Stomach (tissue), 9 donors: Measurements from ENCODE around the gene TTC9. TPM values are rescaled to one million over a fixed set of nuclear protein-coding genes. Genes with fewer than 3 reads are reported as not detected.

ENCODE experiments used
- DNase-seq, 2 donors: peaks; one replicate each; pipeline versions ENCODE4 v3.0.0 to v3.0.0-alpha.2; 2013 to 2019
- H3K27ac ChIP-seq, 5 donors: fragments of 200-600 bp in 4 of 5; sonication (generic) in 4 of 5; one replicate each; pipeline ENCODE4 v1.5.1; 2013 to 2019; ENCODE audit warnings: mild to moderate bottlenecking in 1 of 5, moderate library complexity in 1 of 5
- H3K27me3 ChIP-seq, 3 donors: fragments of 200-600 bp; sonication (generic); one replicate each; pipeline ENCODE4 v1.5.1; 2017 to 2019; ENCODE audit warnings: mixed run types in 1 of 3
- H3K36me3 ChIP-seq, 4 donors: fragments of 200-600 bp; sonication (generic); 1 replicate in 3 of 4; 2 replicates in 1 of 4; pipeline ENCODE4 v1.5.1; 2016 to 2019
- H3K4me1 ChIP-seq, 4 donors: fragments of 200-600 bp; sonication (generic); one replicate each; pipeline ENCODE4 v1.5.1; 2016 to 2019
- H3K4me3 ChIP-seq, 4 donors: fragments of 200-600 bp; sonication (generic) in 3 of 4; one replicate each; pipeline ENCODE4 v1.5.1; 2016 to 2019; ENCODE audit warnings: mild to moderate bottlenecking in 1 of 4
- H3K9me3 ChIP-seq, 4 donors: fragments of 200-600 bp; sonication (generic); one replicate each; pipeline ENCODE4 v1.5.1; 2016 to 2019
- CTCF ChIP-seq, 7 experiments: fragments of 450-650 bp in 4 of 7; fragments of 200-600 bp in 3 of 7; sonication (generic) in 3 of 7; IDR thresholded peaks; one replicate each; pipeline ENCODE4 v1.5.1; 2016 to 2019; ENCODE audit warnings: antibody characterized with exemption in 7 of 7, control low read depth in 2 of 7, mild to moderate bottlenecking in 1 of 7
- EP300 ChIP-seq: sonication (generic); formaldehyde crosslinking; IDR thresholded peaks from one replicate; pipeline ENCODE4 v1.6.1; 2017; ENCODE audit warnings: antibody characterized with exemption
- POLR2A ChIP-seq, 4 donors: fragments of 450-650 bp; IDR thresholded peaks; one replicate each; pipeline ENCODE4 v1.6.1; 2016; ENCODE audit warnings: antibody characterized with exemption in 4 of 4, control low read depth in 2 of 4, mild to moderate bottlenecking in 1 of 4, moderate library complexity in 1 of 4
- POLR2AphosphoS5 ChIP-seq, 3 donors: sonication (generic); formaldehyde crosslinking; IDR thresholded peaks; one replicate each; pipeline ENCODE4 v1.6.1; 2016; ENCODE audit warnings: antibody characterized with exemption in 3 of 3
- WGBS, 5 donors: extraction: QIAGEN DNeasy Blood & Tissue Kit in 3 of 5; methylation state at CpG; one replicate each; pipeline versions ENCODE4 v1.1.5 to v1.1.7; 2013 to 2018; 5-methylcytosine and 5-hydroxymethylcytosine counted together
- intact Hi-C: fragments of 100-400 bp; cut with DNase I; formaldehyde crosslinking; loops from one replicate; pipeline ENCODE4 v1.15.1; 2023; ENCODE audit warnings: low total_unique reads
- polyA plus RNA-seq, 3 donors: library from polyadenylated mRNA; stranded (reverse); fragments of 200-250 nt; gene quantifications; one replicate each; pipeline ENCODE4 v1.2.3, GENCODE V29; 2013
- total RNA-seq, 5 donors: library from RNA; depleted of rRNA; stranded (reverse); fragments of >200 nt; gene quantifications; one replicate each; pipeline versions ENCODE4 v1.1.0 to v1.2.3, GENCODE V29; 2014 to 2016
- donor health status: healthy with polysubstance abuse.
- donor health status: Bipolar disorder and iron deficiency.
- donor health status: healthy.

Gene TTC9
- total and polyA plus RNA-seq, 8 donors, result 1.8 to 7.3 (median 4.7) TPM; not detected in 2

- Histone ChIP-seq H3K27ac (no peak overlapping the region), H3K27me3 (no peaks in the 10 kb centered on the region), H3K36me3 (peaks cover 0 to under 1% (median 0%) of the 10 kb centered on the region in 4 donors), H3K9me3 (no peaks in the 10 kb centered on the region), H3K4me3 (no peak overlapping the region), H3K4me1 (no peaks in the 10 kb centered on the region)
- DNase-seq, result no peak
- TF ChIP-seq POLR2AphosphoS5 (IDR thresholded peaks at IDR 0.05) (no peak), EP300 (no peak), CTCF (IDR thresholded peaks at IDR 0.05) (no peak), POLR2A (IDR thresholded peaks at IDR 0.05) (no peak)
- intact Hi-C loops, result no loop called here
- WGBS, 5 donors, result 89 to 100% (median 96%) methylated on average over 2 of the region's 2 CpGs
Measured at GRCh38 chr14:70680748-70681147, 39.0 kb downstream of the TTC9 start.

GRCh38 chr14:70683983-70684382 lies 42.3 kb downstream of the TTC9 start:
- intact Hi-C loops, result no loop called here
- Histone ChIP-seq H3K9me3 (no peaks in the 10 kb centered on the region), H3K27me3 (no peaks in the 10 kb centered on the region), H3K4me1 (no peaks in the 10 kb centered on the region), H3K27ac (no peak overlapping the region), H3K36me3 (no peaks in the 10 kb centered on the region), H3K4me3 (no peak overlapping the region)
- no peak for TF ChIP-seq POLR2AphosphoS5 (IDR thresholded peaks at IDR 0.05)
- no peak for TF ChIP-seq POLR2A (IDR thresholded peaks at IDR 0.05)
- TF ChIP-seq EP300, result no peak
- no peak for TF ChIP-seq CTCF (IDR thresholded peaks at IDR 0.05)
- WGBS, 5 donors, result 56 to 70% (median 62%) methylated on average over 6 of the region's 6 CpGs
- no peak for DNase-seq

- intact Hi-C loops, result no loop called here
- H3K4me1 ChIP-seq, result no peaks in the 10 kb centered on the region
- H3K27ac ChIP-seq, result no peak overlapping the region
- no peaks in the 10 kb centered on the region for H3K9me3 ChIP-seq
- no peaks in the 10 kb centered on the region for H3K36me3 ChIP-seq
- TF ChIP-seq CTCF (IDR thresholded peaks at IDR 0.05) (no peak), POLR2AphosphoS5 (IDR thresholded peaks at IDR 0.05) (no peak), EP300 (no peak), POLR2A (IDR thresholded peaks at IDR 0.05) (no peak)
- H3K27me3 ChIP-seq, result no peaks in the 10 kb centered on the region
- H3K4me3 ChIP-seq, result no peak overlapping the region
- no peak for DNase-seq
- 73 to 91% (median 81%) methylated on average over 7 of the region's 7 CpGs for WGBS, 5 donors
Measured at GRCh38 chr14:70685474-70686197, 43.9 kb downstream of the TTC9 start.

GRCh38 chr14:70692210-70692609 lies 50.5 kb downstream of the TTC9 start:
- no peak overlapping the region for H3K27ac ChIP-seq
- H3K4me3 ChIP-seq, result no peak overlapping the region
- intact Hi-C loops, result no loop called here
- H3K27me3 ChIP-seq, result no peaks in the 10 kb centered on the region
- peak in 1 of 2 donors; percentile 31 for DNase-seq
- TF ChIP-seq CTCF (IDR thresholded peaks at IDR 0.05), result no peak
- TF ChIP-seq EP300, result no peak
- TF ChIP-seq POLR2A (IDR thresholded peaks at IDR 0.05), result no peak
- no peak for TF ChIP-seq POLR2AphosphoS5 (IDR thresholded peaks at IDR 0.05)
- H3K36me3 ChIP-seq, result no peaks in the 10 kb centered on the region
- H3K4me1 ChIP-seq, result peaks cover 0 to 2% (median 0%) of the 10 kb centered on the region in 4 donors
- no peaks in the 10 kb centered on the region for H3K9me3 ChIP-seq
- WGBS, 5 donors, result 57 to 70% (median 66%) methylated on average over 10 of the region's 10 CpGs
